GM12872 (cell line): ENCODE measurements around the gene INSL4.

ENCODE experiments used
- TF ChIP-seq, protein P1 (sequence below): IDR thresholded peaks from 3 replicates; pipeline ENCODE4 v1.5.1; 2011; ENCODE audit warnings: low read depth, mild to moderate bottlenecking, low read length, moderate library complexity; ENCODE audit not compliant: insufficient read depth

The INSL4 gene

DNA sequence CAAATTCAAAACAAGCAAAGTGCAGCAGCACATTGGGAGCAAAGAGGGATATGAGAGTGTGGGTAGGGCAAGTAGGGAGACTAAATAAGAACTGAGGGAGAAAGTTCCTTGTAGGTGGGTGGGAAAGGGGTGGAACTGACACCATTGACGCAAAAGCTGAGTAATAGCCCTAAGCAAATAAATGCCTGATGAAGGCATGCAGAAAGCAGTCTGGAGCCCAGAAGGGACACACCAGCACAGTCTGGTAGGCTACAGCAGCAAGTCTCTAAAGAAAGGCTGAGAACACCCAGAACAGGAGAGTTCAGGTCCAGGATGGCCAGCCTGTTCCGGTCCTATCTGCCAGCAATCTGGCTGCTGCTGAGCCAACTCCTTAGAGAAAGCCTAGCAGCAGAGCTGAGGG, at the start of gene INSL4:
TSS of gene INSL4 (plus strand) at position 208 of the 400 bp plus-strand sequence. CDS start at position 313, 105 bp downstream.
- TF ChIP-seq, protein P1, sequence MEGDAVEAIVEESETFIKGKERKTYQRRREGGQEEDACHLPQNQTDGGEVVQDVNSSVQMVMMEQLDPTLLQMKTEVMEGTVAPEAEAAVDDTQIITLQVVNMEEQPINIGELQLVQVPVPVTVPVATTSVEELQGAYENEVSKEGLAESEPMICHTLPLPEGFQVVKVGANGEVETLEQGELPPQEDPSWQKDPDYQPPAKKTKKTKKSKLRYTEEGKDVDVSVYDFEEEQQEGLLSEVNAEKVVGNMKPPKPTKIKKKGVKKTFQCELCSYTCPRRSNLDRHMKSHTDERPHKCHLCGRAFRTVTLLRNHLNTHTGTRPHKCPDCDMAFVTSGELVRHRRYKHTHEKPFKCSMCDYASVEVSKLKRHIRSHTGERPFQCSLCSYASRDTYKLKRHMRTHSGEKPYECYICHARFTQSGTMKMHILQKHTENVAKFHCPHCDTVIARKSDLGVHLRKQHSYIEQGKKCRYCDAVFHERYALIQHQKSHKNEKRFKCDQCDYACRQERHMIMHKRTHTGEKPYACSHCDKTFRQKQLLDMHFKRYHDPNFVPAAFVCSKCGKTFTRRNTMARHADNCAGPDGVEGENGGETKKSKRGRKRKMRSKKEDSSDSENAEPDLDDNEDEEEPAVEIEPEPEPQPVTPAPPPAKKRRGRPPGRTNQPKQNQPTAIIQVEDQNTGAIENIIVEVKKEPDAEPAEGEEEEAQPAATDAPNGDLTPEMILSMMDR = no peak

DNA sequence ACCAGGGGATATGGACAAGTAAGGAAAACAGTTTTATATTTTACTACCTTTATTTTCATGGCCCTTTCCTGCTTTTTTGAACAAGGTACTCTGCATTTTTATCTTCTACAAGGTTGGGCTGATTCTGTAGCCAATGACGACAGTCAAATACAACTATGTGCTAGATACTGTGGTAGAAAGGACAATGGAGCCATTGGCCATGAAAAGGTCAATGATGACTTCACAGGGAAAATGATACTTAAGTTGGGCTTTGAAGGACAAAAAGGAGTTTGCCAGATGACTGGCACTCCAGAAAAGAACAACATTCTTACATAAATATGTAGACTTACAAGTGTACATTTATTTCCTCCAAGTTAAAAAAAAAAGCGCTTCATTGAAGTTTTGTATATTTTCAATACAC, 46.4 kb upstream of the INSL4 start:
- TF ChIP-seq, protein P1 = no peak

GRCh38 chr9:5185220-5185840, 45.9 kb upstream of the INSL4 start, which contains the start of gene INSL6:
Gene INSL6, minus strand, starts transcription at chr9:5185639. Its CDS starts 37 bp downstream, at chr9:5185602.
- TF ChIP-seq, protein P1 = no peak

DNA sequence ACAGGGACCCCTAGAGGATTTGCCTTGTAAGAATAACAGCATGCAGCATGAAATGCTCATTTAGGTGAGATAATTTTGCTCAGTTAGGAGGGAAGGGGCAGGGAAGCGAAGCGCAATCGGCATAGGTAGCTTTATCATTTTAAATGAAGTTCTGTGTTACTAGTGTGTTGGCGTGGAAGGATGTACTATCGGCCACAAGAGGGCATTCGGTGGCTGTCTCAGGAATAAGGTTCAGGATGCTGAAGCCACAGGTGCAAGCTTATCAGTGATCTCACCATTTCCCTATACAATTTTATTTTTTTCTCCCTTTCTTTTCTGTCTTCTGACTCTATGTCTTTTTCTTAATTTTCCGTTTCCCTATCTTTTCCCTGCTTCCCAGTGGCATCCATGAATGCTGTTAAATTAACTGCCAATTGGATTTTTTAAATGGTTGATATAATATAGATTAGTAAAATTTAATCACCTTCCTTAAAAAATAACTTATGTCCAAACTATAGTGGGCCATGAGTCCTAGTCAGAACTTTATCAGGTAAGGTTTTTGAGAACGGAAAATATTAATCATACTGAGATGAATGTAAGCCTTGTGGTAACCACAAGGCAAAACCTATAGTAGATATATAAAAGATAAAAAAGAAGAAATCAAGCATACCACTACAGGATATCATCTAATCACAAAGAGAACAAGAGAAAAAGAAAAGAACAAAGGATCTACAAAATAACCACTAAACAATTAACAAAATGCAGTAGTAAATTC, 44.6 kb upstream of the INSL4 start:
- TF ChIP-seq, protein P1 = peak; percentile 52

- TF ChIP-seq, protein P1 = no peak
Observed at GRCh38 chr9:5188060-5188984, 42.9 kb upstream of the INSL4 start.

DNA sequence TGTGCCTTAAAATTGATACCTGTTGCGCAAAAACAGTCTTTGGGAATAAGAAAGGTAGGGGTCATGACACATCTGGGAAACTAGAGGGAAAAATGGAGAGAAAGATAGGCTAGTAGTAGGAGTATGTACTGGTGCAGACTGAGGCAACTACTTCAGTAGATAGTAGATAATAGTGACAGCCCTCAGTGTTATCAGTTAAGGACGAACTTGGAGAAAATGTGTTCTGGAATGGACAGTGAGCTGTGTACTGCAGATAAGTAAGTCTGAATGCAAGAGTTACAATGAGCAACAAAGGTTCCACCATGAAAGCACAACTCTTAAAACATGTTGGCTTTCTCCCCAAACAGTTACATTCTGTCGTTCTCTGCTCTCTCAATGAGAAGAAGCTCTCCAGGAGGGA, 39.2 kb upstream of the INSL4 start:
- TF ChIP-seq, protein P1 = no peak

- TF ChIP-seq, protein P1 = no peak
Observed at GRCh38 chr9:5193345-5193744, 37.9 kb upstream of the INSL4 start.
